Motor neuron (in vitro differentiated cells): ENCODE data around the gene PKD2L2. TPM values are rescaled to one million over a fixed set of nuclear protein-coding genes. Genes with fewer than 3 reads are reported as not detected.

Source experiments
- ATAC-seq, 8 experiments: fragments of 200-7000 bp; cut with Tn5 transposase; replicated peaks in 6 of 8; 2 replicates each; pipeline ENCODE4 v1.8.0; 2021; ENCODE audit warnings: mild to moderate bottlenecking in 8 of 8, moderate library complexity in 8 of 8
- H3K27ac ChIP-seq, 2 donors: fragments of 250-450 bp; sonication (Bioruptor Pico); 2 replicates each; pipeline ENCODE4 v1.9.0; 2021; ENCODE audit warnings: antibody characterized with exemption in 2 of 2, mild to moderate bottlenecking in 2 of 2, moderate library complexity in 1 of 2
- H3K4me1 ChIP-seq, 2 donors: fragments of 250-450 bp; sonication (Bioruptor Pico); replicated peaks in 1 of 2; 2 replicates each; pipeline ENCODE4 v1.6.1; 2021; ENCODE audit warnings: antibody characterized with exemption in 2 of 2, mild to moderate bottlenecking in 2 of 2, moderate library complexity in 1 of 2
- H3K4me3 ChIP-seq, 5 donors: fragments of 250-450 bp; sonication (Bioruptor Pico); 2 replicates each; pipeline ENCODE4 v1.9.0; 2021; ENCODE audit warnings: antibody characterized with exemption in 5 of 5, mild to moderate bottlenecking in 5 of 5, moderate library complexity in 4 of 5
- WGBS, 10 experiments: fragments of 450-650 bp; shearing (Covaris generic); methylation state at CpG; one replicate each; pipeline ENCODE4 v1.0.0; 2022; 5-methylcytosine and 5-hydroxymethylcytosine counted together
- in situ Hi-C, 9 experiments: fragments of 400-800 bp; cut with MboI; loops; one replicate each; pipeline ENCODE4 v1.15.0; 2021; ENCODE audit warnings: low sequenced_read_pairs in 9 of 9, low pct_unique_long_range_greater_than_20kb in 2 of 9; ENCODE audit not compliant: unreplicated experiment in 9 of 9
- total RNA-seq, 8 experiments: library from RNA; unstranded; fragments of 300-600 nt; gene quantifications; 2 replicates each; pipeline versions ENCODE4 v1.2.3 to v1.2.4, GENCODE V29; 2022

Gene PKD2L2
- total RNA-seq, 8 experiments from 2014 or later, result 0.14 to 1.1 (median 0.47) TPM

GRCh38 chr5:137899493-137899892 is 10.2 kb downstream of the PKD2L2 start:
- in situ Hi-C loops, result no loop called here
- Histone ChIP-seq H3K27ac (no peak overlapping the region), H3K4me1 (no peaks in the 10 kb centered on the region), H3K4me3 (no peak overlapping the region)
- ATAC-seq, result no peak
- WGBS, 10 experiments, result 17 to 100% (median 72%) methylated on average over 1 to 3 of the region's 3 CpGs

DNA sequence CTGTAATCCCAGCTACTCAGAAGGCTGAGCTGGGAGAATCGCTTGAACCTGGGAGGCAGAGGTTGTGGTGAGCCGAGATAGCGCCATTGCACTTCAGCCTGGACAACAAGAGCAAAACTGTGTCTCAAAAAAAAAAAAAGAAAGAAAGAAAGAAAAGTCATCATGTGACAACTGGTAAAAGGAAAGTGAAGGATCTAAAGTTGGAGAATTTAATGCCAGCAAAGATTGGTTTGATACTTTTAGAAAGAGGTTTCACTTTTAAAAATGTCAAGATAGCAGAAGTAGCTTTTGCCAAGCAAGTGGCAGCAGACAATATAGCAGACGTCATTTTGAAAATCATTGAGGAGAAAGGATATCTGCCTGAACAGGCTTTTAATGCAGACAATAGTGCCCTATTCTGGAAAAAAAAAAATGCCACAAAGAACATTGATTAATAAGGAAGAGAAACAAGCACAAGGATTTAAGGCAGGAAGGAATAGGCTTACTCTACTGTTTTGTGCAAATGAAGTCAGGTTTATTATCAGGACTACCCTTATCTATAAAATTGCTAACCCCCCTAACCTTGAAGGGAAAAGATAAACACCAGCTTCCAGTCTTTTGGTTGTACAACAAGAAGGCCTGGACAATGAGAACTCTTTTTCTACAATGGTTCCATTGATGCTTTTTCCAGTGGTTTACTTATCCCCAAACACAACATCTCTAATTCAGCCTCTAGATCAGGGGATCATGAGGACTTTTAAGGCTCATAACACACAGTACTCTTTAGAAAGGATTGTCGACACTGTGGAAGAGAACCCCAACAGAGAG is 12.0 kb downstream of the PKD2L2 start:
- Histone ChIP-seq H3K4me3 (no peak overlapping the region), H3K4me1 (no peaks in the 10 kb centered on the region), H3K27ac (no peak overlapping the region)
- 43 to 90% (median 61%) methylated on average over 1 to 5 of the region's 5 CpGs for WGBS, 10 experiments
- in situ Hi-C loops, result no loop called here
- no peak for ATAC-seq

- in situ Hi-C loops, result no loop called here
- Histone ChIP-seq H3K4me1 (no peaks in the 10 kb centered on the region), H3K4me3 (no peak overlapping the region), H3K27ac (no peak overlapping the region)
- peak in 2 of 8 experiments; percentile 31 to 54 for ATAC-seq
- WGBS, 10 experiments, result 80 to 100% (median 100%) methylated on average over 1 of the region's 1 CpG; no CpG with 5 or more reads in 2 of the 10 experiments
Observed at GRCh38 chr5:137902408-137903133, 13.3 kb downstream of the PKD2L2 start.

DNA sequence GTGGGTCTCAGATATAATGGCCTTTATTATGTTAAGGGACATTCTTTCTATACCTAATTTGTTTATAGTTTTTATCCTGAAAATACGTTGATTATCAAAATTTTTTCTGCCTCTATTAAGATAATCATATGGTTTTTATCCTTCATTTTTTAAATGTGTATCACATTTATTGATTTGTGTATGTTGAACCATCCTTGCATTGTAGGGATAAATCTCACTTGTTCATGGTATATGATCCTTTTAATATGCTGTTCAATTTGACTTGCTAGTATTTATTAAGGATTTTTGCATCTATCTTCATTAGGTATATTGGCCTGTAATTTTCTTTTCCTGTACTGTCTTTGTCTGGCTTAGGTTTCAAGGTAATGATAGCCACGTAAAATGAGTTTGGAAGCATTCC is 25.5 kb downstream of the PKD2L2 start:
- no peak overlapping the region for H3K4me3 ChIP-seq
- H3K27ac ChIP-seq, result no peak overlapping the region
- 64 to 100% (median 75%) methylated on average over 1 to 2 of the region's 2 CpGs; no CpG with 5 or more reads in 1 of the 10 experiments for WGBS, 10 experiments
- no peak for ATAC-seq
- in situ Hi-C loops, result no loop called here
- no peaks in the 10 kb centered on the region for H3K4me1 ChIP-seq

DNA sequence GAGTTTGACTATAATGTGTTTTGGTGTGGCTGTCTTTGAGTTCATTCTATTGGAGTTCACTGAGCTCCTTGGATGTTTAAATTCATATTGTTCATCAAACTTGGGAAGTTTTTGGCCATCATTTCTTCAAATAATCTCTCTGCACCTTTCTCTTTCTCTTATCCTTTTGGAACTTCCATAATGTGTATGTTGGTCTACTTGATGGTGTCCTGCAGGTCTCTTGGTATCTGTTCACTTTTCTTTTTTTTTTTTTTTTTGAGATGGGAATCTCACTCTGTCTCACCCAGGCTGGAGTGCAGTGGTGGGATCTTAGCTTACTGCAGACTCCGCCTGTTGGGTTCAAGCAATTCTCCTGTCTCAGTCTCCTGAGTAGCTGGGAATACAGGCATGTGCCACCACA is 27.7 kb downstream of the PKD2L2 start:
- WGBS, 10 experiments, result 33 to 100% (median 88%) methylated on average over 1 of the region's 1 CpG; no CpG with 5 or more reads in 6 of the 10 experiments
- no peak overlapping the region for H3K27ac ChIP-seq
- no peak overlapping the region for H3K4me3 ChIP-seq
- in situ Hi-C loops, result no loop called here
- no peaks in the 10 kb centered on the region for H3K4me1 ChIP-seq
- no peak for ATAC-seq

- 0 to 80% (median 33%) methylated on average over 1 to 3 of the region's 3 CpGs; no CpG with 5 or more reads in 2 of the 10 experiments for WGBS, 10 experiments
- H3K4me3 ChIP-seq, result no peak overlapping the region
- ATAC-seq, result peak; percentile 32 to 96 (median 75)
- in situ Hi-C loops, result no loop called here
- H3K4me1 ChIP-seq, result no peaks in the 10 kb centered on the region
- no peak overlapping the region for H3K27ac ChIP-seq
Observed at GRCh38 chr5:137921931-137922330, 32.7 kb downstream of the PKD2L2 start.

GRCh38 chr5:137923856-137924255 is 34.6 kb downstream of the PKD2L2 start:
- Histone ChIP-seq H3K4me3 (no peak overlapping the region), H3K4me1 (no peaks in the 10 kb centered on the region), H3K27ac (no peak overlapping the region)
- ATAC-seq, result peak in 2 of 8 experiments; percentile 39 to 59
- WGBS, 10 experiments, result 21 to 94% (median 59%) methylated on average over 2 to 4 of the region's 4 CpGs; no CpG with 5 or more reads in 1 of the 10 experiments
- in situ Hi-C loops, result no loop called here

DNA sequence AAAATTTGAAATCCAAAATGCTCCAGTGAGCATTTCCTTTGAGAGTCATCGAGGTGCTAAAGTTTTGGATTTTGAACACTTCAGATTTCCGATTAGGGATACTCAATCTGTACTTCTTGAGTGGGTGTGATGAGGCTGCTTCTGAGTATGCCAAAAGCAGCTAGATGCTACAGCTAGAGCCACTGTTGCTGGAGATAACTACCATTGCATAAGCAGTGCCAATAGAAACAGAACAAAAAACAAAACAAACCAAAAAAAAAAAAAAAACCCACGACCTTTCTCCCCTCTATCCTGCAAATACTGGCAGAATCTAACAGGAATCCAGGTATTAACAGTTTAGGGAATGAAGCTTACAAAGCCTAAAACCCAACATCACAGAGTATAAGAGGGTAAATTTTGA is 43.5 kb downstream of the PKD2L2 start:
- 30 to 100% (median 72%) methylated on average over 1 to 3 of the region's 3 CpGs for WGBS, 10 experiments
- no peak for ATAC-seq
- Histone ChIP-seq H3K27ac (no peak overlapping the region), H3K4me3 (no peak overlapping the region), H3K4me1 (no peaks in the 10 kb centered on the region)
- in situ Hi-C loops, result no loop called here

GRCh38 chr5:137933491-137933911 is 44.2 kb downstream of the PKD2L2 start:
- in situ Hi-C loops, result no loop called here
- peak in 3 of 8 experiments; percentile 6 to 69 (median 23) for ATAC-seq
- WGBS, 10 experiments, result 29 to 100% (median 61%) methylated on average over 1 to 3 of the region's 3 CpGs
- H3K4me1 ChIP-seq, result no peaks in the 10 kb centered on the region
- H3K4me3 ChIP-seq, result no peak overlapping the region
- no peak overlapping the region for H3K27ac ChIP-seq

- ATAC-seq, result no peak
- Histone ChIP-seq H3K4me1 (no peaks in the 10 kb centered on the region), H3K4me3 (no peak overlapping the region), H3K27ac (no peak overlapping the region)
- WGBS, 10 experiments, result 75 to 100% (median 100%) methylated on average over 1 of the region's 1 CpG; no CpG with 5 or more reads in 5 of the 10 experiments
- in situ Hi-C loops, result no loop called here
Observed at GRCh38 chr5:137935190-137935589, 45.9 kb downstream of the PKD2L2 start.

DNA sequence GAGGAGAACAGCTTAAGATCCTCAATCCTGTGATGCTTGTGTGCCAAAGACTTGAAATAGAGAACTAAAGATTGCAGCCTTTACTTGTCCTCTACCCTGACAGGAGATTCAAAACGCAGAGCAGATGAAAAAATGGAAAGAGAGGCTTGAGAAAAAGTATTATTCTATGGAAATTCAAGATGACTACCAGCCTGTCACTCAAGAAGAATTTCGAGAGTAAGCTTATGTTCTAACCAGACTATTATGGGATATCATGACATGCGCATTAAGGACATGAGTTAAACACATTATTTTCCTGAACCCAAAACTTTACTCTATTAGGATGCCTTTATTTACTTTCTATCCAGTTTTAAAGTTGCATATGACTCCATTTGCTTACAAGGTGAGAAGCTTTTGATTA is 46.4 kb downstream of the PKD2L2 start:
- H3K4me1 ChIP-seq, result no peaks in the 10 kb centered on the region
- no peak overlapping the region for H3K4me3 ChIP-seq
- in situ Hi-C loops, result no loop called here
- WGBS, 10 experiments, result 14 to 100% (median 72%) methylated on average over 1 to 3 of the region's 3 CpGs; no CpG with 5 or more reads in 1 of the 10 experiments
- no peak for ATAC-seq
- H3K27ac ChIP-seq, result no peak overlapping the region

DNA sequence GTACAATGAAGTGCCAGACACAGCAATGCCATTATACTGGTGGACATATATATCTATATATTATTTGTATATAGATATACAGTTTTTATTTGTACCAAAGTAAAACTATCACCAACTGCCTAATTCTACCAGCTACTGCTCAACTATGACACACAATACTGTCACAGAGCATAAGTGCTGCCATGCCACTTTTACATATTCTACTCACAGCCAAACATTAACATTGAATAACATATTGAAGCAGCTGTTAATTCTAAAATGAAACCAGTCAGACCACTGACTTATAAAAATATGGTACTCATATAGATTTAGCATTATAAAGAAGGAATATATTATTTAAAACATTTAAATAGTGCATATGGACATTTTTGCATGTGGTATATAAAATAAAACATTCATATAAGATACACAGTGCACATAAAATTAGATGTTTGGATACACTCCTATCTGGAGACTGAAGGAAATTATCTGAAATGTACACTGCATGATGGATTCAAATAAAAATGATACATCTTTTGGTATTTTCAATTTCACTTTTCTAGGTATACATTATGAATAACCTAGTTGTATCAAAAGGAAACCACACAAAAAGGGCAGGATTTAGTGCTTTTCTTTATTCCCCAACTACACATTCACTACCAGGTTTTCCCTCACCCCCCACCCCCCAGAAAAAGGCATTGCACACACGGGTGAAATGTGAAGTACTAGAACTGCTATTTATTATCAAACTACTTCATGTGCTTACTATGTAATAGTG is 48.9 kb downstream of the PKD2L2 start:
- 0 to 38% methylated on average over 1 of the region's 1 CpG; no CpG with 5 or more reads in 8 of the 10 experiments for WGBS, 10 experiments
- Histone ChIP-seq H3K4me3 (no peak overlapping the region), H3K4me1 (no peaks in the 10 kb centered on the region), H3K27ac (no peak overlapping the region)
- peak in 3 of 8 experiments; percentile 50 to 81 (median 60) for ATAC-seq
- in situ Hi-C loops, result no loop called here

DNA sequence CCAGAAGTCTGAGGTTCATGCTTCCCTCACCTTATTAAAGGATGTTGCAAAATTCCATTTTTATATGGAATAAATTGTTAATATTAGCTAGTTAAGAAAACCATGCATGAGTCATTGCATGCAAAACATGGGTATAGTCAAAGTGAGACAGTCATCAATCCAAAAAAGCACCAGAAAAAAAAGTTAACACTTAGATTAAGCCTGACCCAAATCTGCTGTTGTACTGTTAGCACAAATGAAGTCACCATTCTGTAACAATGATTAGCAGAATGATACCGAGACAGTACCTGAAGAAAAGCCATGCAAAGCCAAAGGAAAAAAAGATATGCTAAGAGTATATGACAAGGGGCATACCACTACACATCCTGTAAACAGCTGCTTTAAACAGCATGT is 49.5 kb downstream of the PKD2L2 start:
- 0 to 100% (median 100%) methylated on average over 1 of the region's 1 CpG; no CpG with 5 or more reads in 1 of the 10 experiments for WGBS, 10 experiments
- H3K4me1 ChIP-seq, result no peaks in the 10 kb centered on the region
- no peak overlapping the region for H3K27ac ChIP-seq
- peak in 3 of 8 experiments; percentile 7 to 60 (median 48) for ATAC-seq
- H3K4me3 ChIP-seq, result no peak overlapping the region
- in situ Hi-C loops, result no loop called here
